ENCODE data around the gene PGAP6.
"Not testable (repeated sequence)": the region's sequence is repeated elsewhere in the genome, so short reads cannot be mapped to it uniquely, and the experiment has no call there.

Gene PGAP6

DNA sequence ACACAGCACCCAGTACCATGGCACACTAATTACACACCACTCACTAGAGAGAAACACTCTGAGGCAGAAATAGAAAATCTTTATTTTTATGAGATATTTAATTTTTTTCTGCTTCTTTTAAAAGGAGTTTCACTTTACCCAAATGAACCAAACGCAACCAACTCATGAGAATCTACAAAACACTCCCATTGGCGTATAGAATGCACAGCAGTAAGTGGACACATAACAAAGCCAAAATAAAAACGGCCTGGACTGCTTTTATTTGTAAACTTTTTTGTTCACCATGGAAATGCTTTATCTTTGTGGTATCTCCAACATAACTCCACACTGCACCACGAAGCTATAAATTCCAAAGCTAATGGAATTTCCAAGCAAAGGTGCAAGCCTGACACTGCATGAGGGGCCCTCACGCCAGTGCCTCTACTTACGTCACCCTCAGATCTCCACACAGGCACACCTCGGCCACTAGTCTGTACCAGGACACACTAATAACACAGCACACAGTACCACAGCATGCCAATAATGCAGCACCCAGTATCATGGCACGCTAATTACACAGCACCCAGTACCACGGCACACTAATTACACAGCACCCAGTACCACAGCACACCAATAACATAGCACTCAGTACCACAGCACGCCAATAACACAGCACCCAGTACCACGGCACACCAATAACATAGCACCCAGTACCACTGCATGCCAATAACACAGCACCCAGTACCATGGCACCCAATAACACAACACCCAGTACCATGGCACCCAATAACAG lies 46.7 kb downstream of the PGAP6 start:
- H3K27ac ChIP-seq: not testable (repeated sequence)

DNA sequence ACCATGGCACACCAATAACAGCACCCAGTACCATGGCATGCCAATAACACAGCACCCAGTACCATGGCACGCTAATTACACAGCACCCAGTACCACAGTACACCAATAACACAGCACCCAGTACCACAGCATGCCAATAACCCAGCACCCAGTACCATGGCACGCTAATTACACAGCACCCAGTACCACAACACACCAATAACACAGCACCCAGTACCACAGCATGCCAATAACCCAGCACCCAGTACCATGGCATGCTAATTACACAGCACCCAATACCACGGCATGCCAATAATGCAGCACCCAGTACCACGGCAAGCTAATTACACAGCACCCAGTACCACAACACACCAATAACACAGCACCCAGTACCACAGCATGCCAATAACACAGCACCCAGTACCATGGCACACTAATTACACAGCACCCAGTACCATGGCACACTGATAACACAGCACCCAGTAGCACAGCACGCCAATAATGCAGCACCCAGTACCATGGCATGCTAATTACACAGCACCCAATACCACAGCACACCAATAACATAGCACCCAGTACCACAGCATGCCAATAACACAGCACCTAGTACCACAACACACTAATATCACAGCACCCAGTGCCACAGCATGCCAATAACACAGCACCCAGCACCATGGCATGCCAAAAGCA lies 47.5 kb downstream of the PGAP6 start:
- DNase-seq (ENCODE audit: low read depth, low spot score): not testable (repeated sequence)

More for the DNA sequence above, 46.7 kb downstream of the PGAP6 start:
- not testable (repeated sequence) for DNase-seq (ENCODE audit: low read depth, low spot score)

DNA sequence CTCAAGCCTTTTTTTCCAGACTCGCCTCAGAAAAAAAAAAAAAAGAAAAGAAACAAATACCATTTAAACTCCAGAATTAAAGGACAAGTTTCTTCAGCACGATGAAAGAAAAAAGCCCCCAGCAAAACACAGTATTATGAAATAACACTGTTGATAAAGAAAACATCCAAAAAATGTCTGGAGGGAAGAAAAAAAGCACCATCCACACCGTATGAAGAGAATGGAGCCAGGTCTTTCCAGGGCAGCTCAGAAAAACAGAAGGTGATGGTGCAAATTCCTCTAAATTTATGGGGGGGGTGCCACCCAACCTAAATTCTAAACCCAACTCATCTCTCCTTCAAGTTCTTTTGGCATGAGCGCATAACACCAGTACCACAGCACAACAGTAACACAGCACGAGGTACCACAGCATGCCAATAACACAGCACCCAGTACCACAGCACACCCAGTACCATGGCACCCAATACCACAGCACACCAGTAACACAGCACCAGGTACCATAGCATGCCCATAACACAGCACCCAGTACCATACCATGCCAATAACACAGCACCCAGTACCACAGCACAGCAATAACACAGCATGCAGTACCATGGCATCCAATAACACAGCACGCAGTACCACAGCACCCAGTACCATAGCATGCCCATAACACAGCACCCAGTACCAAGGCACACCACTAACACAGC lies 48.2 kb downstream of the PGAP6 start:
- H3K27ac ChIP-seq: no peak overlapping the region
- DNase-seq (ENCODE audit: low read depth, low spot score): no peak

More for the DNA sequence above, 47.5 kb downstream of the PGAP6 start:
- not testable (repeated sequence) for H3K27ac ChIP-seq

DNA sequence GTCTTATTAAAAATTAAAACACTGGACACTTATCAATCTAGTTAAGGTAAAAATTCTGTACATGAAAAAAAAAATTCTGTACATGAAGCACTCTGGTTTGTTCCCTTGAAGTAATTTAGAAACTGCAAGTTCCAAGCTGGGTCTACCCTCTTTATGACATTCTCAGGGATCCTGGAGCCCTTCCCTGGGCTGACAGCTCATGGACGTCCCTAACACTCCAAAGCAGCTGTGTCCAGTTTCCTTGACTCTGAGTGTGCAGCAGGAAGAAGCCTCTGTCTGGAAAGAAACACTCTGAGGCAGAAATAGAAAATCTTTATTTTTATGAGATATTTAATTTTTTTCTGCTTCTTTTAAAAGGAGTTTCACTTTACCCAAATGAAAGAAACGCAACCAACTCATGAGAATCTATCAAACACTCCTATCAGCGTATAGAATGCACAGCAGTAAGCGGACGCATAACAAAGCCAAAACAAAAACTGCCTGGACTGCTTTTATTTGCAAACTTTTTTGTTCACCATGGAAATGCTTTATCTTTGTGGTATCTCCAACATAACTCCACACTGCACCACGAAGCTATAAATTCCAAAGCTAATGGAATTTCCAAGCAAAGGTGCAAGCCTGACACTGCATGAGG lies 50.5 kb downstream of the PGAP6 start:
- H3K27ac ChIP-seq; DNase-seq (ENCODE audit: low read depth, low spot score): not testable (repeated sequence)

DNA sequence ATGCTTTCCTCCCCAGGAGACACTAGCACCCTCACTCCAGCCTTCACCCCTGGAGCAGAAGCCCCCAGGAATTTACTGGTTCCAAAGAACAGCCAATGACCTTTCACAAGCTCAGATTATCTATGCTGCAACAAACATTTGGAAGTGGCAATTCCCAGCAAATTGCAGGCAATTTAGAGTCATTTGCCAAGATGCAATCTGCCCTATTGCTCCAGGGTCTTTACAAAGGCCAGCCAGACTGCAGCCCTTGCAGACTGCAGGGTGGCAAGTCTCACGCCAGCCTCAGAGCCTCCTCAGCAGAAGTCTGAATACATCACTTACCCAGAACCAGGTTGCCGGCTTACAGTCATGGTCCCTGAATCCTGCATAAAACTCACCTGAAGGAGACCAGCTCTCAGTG lies 51.0 kb downstream of the PGAP6 start:
- DNase-seq (ENCODE audit: low read depth, low spot score): no peak
- no peak overlapping the region for H3K27ac ChIP-seq

DNA sequence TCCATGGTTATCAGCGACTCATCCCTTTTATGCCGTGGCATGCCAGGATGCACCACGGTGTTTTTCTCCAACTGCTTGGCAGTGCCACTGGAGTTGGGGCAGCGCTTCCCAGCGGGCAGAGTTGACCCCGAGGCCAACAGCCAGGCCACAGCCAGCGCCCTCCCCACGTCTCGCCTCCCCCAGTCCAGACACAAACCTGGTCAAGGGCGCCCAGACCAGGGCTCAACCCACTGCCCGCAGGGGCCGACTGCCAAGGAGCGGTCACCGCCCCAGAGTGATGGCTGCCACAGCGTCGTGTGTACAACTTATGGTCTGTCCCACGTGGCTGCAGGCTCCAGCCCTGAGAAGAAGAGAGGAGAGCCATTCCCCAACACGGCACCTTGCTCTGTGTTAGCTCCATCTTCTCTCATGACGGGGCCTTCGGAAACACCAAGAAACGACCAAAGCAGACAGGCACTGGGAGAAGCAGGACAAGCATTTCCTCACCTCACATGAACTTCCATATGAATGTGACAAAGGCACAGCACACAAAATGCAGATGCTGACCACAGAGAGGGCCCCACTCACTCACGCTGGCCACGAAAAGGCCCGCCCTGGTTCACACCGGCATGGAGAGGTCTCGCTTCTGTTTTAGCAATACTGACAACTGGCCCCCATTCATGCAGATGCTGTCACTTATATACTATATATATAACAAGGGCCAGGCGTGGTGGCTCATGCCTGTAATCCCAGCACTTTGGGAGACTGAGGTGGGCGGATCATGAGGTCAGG lies 56.2 kb downstream of the PGAP6 start:
- no peak for DNase-seq (ENCODE audit: low read depth, low spot score)
- H3K27ac ChIP-seq: no peak overlapping the region

DNA sequence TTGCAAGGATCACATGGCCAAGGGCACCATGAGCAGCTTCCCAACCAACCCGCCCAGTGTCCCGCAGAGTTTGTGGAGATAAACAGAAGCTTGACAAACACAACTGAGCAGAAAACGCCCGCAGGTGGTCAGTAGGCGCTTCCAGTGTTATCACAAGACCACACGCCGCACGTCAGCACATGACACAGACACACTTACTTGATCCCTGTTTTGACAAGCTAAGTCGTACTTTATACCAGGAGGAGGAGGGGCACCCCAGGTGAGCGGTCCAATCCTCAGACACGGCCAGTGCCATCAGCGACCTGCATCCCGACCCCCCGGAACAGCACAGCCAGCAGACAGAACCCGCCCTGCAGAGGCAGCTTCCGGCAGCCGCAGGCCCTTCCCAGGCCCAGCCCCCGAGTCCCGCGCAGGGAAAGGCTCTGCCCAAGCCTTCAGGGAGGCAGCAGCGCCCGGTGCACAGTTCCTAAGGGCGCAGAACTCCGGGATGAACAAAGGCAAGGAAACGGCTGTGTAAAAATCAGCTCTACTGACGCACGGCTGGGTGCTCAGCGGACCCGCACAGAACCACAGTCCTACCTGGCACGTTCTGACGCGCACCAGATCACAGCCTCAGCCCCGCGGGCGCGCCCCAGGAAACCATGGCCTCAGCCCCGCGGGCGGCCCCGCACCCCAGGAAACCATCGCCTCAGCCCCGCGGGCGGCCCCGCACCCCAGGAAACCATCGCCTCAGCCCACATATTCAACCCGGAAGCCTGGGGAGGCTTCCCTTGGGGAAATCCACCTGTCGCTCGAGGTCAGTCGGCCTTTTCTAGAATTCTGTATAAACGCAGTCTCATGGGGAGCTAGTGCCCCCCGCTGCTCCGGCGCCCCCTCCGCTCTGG lies 57.1 kb downstream of the PGAP6 start:
- no peak for DNase-seq (ENCODE audit: low read depth, low spot score)
- H3K27ac ChIP-seq: no peak overlapping the region

DNA sequence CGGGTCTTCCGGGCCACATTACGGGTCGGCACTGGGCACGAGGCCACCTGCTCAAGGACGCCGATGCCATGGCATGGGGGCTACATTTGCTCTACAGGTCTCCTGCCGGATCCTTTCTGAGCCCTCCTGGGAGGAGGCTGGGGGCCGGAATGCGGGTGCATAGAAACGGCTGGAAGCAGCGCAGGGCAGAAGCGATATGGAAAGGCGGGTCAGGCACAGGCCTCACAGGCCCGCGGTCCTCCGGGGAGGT lies 57.7 kb downstream of the PGAP6 start:
- no peak overlapping the region for H3K27ac ChIP-seq
- DNase-seq (ENCODE audit: low read depth, low spot score): no peak

DNA sequence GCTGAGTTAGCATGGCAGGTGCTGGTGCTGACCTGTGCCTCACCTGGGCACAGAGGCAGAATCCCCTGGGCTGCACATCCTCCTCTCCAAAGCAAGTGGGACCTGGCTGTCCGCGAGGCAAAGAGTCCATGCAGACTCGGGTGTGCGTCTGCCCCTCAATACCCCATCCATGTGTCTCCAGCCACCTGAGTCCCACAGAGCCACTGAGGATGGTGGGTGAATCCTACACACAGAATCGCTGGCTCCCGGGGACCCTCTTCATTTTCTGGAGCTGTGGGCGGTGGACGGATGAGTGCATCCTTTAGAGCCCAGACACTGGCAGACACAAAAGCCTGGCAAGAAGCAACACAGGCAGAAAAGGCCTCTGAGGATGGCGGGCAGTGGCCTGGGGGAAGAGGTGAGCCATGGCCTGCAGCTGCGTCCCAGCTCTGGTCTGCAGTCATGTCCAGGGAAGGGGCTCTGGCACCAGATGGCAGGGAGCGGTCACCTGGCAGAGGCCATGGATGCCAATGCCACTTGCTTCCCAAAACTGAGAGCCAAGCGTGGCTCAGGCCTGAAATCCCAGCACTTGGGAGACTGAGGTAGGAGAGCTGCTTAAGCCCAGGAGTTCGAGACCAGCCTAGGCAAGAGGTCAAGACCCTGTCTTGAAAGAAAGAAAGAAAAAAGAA lies 59.2 kb downstream of the PGAP6 start:
- no peak overlapping the region for H3K27ac ChIP-seq
- DNase-seq (ENCODE audit: low read depth, low spot score): no peak

DNA sequence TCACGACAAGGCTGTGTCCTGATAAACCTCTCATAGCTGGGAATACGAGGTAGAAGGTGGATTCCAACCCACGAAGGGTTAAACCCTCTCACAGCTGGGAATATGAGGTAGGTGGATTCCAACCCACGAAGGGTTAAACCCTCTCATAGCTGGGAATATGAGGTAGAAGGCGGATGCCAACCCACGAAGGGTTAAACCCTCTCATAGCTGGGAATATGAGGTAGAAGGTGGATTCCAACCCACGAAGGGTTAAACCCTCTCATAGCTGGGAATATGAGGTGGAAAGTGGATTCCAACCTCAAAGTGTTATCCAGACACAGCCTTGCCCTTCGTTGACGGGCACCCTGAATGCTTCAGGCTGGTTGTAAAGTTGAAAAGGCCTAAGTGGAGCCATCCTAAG lies 60.2 kb downstream of the PGAP6 start:
- DNase-seq (ENCODE audit: low read depth, low spot score): no peak
- H3K27ac ChIP-seq: no peak overlapping the region
